IPS-18a (cell line): Measurements from ENCODE around the gene RYR3.

Source experiments
- H3K27ac ChIP-seq: one replicate; pipeline ENCODE4 v1.5.1; 2013; ENCODE audit warnings: low read length
- H3K27me3 ChIP-seq: one replicate; pipeline ENCODE4 v1.6.1; 2013; ENCODE audit warnings: mild to moderate bottlenecking, low read length; ENCODE audit not compliant: control insufficient read depth, insufficient read depth
- H3K36me3 ChIP-seq: one replicate; pipeline ENCODE4 v1.6.1; 2013; ENCODE audit warnings: low read depth, low read length; ENCODE audit not compliant: control insufficient read depth
- H3K4me1 ChIP-seq: one replicate; pipeline ENCODE4 v1.6.1; 2013; ENCODE audit warnings: low read depth, low read length; ENCODE audit not compliant: control insufficient read depth
- H3K4me3 ChIP-seq: one replicate; pipeline ENCODE4 v1.5.1; 2013; ENCODE audit warnings: low read length
- H3K9ac ChIP-seq: one replicate; pipeline ENCODE4 v1.6.1; 2013; ENCODE audit warnings: mild to moderate bottlenecking, low read length, moderate library complexity
- H3K9me3 ChIP-seq: one replicate; pipeline ENCODE4 v1.6.1; 2013; ENCODE audit warnings: low read depth, low read length; ENCODE audit not compliant: control insufficient read depth

Gene RYR3

GRCh38 chr15:33430577-33430976 lies 119.8 kb downstream of the RYR3 start:
- Histone ChIP-seq H3K4me3 (no peak overlapping the region), H3K27ac (no peak overlapping the region), H3K36me3 (no peaks in the 10 kb centered on the region), H3K9me3 (no peaks in the 10 kb centered on the region), H3K9ac (no peak overlapping the region), H3K4me1 (no peaks in the 10 kb centered on the region), H3K27me3 (no peaks in the 10 kb centered on the region)

- no peaks in the 10 kb centered on the region for H3K27me3 ChIP-seq
- H3K27ac ChIP-seq: no peak overlapping the region
- no peak overlapping the region for H3K4me3 ChIP-seq
- H3K36me3 ChIP-seq: no peaks in the 10 kb centered on the region
- no peaks in the 10 kb centered on the region for H3K9me3 ChIP-seq
- no peaks in the 10 kb centered on the region for H3K4me1 ChIP-seq
- H3K9ac ChIP-seq: no peak overlapping the region
Observed at GRCh38 chr15:33433821-33434220, 123.1 kb downstream of the RYR3 start.

GRCh38 chr15:33438396-33438795 lies 127.6 kb downstream of the RYR3 start:
- Histone ChIP-seq H3K27me3 (no peaks in the 10 kb centered on the region), H3K27ac (no peak overlapping the region), H3K36me3 (no peaks in the 10 kb centered on the region), H3K4me3 (no peak overlapping the region), H3K9ac (no peak overlapping the region), H3K4me1 (no peaks in the 10 kb centered on the region), H3K9me3 (no peaks in the 10 kb centered on the region)

DNA sequence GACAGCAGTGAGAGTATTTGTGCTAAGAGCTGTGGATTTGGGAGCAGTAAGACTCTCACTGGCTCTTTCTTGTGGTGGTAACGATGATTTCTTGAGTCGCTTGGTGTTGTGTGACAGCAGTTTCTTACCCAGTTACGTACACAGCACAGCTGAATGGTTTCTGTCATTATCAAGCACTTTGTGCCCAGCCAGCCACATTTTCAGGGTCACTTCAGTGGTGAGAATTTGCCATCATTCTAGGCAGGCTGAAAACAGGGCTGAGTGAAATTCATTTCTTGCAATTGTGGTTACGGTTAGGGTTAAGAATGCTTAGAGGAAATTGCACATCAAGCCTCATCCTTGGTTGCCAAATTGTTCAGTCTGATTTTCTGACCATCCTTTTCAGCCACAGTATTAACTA lies 130.1 kb downstream of the RYR3 start:
- no peak overlapping the region for H3K27ac ChIP-seq
- no peaks in the 10 kb centered on the region for H3K4me1 ChIP-seq
- no peaks in the 10 kb centered on the region for H3K36me3 ChIP-seq
- no peak overlapping the region for H3K4me3 ChIP-seq
- H3K9me3 ChIP-seq: no peaks in the 10 kb centered on the region
- H3K9ac ChIP-seq: no peak overlapping the region
- H3K27me3 ChIP-seq: no peaks in the 10 kb centered on the region

- no peak overlapping the region for H3K4me3 ChIP-seq
- no peaks in the 10 kb centered on the region for H3K36me3 ChIP-seq
- no peaks in the 10 kb centered on the region for H3K27me3 ChIP-seq
- no peaks in the 10 kb centered on the region for H3K4me1 ChIP-seq
- H3K9ac ChIP-seq: no peak overlapping the region
- H3K9me3 ChIP-seq: no peaks in the 10 kb centered on the region
- H3K27ac ChIP-seq: no peak overlapping the region
Observed at GRCh38 chr15:33442449-33442848, 131.7 kb downstream of the RYR3 start.

GRCh38 chr15:33443708-33444107 lies 132.9 kb downstream of the RYR3 start:
- no peak overlapping the region for H3K9ac ChIP-seq
- H3K27me3 ChIP-seq: no peaks in the 10 kb centered on the region
- H3K4me1 ChIP-seq: no peaks in the 10 kb centered on the region
- no peak overlapping the region for H3K27ac ChIP-seq
- H3K9me3 ChIP-seq: no peaks in the 10 kb centered on the region
- H3K4me3 ChIP-seq: no peak overlapping the region
- no peaks in the 10 kb centered on the region for H3K36me3 ChIP-seq

DNA sequence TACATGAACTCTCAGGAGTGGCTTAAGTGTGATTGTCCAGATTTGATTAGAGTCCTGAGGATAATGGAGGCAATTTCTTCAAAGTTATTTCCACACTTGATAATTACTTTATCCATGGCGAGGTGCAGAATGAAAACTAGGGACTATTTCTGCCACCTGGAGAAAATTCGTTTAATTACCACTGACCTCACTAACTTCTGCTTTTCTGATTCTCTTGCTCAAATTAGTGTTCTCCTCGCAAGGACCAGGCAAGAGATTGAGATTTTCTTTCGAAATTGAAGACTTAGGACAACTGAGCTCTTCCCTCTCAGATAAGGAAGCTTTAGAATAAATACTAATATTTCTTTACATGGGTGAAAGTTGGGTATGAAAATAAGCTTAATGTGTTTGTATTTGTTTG lies 135.2 kb downstream of the RYR3 start:
- no peaks in the 10 kb centered on the region for H3K27me3 ChIP-seq

GRCh38 chr15:33448151-33448550 lies 137.4 kb downstream of the RYR3 start:
- H3K36me3 ChIP-seq: no peaks in the 10 kb centered on the region
- no peak overlapping the region for H3K9ac ChIP-seq
- H3K9me3 ChIP-seq: no peaks in the 10 kb centered on the region
- no peak overlapping the region for H3K4me3 ChIP-seq
- no peak overlapping the region for H3K27ac ChIP-seq
- H3K27me3 ChIP-seq: no peaks in the 10 kb centered on the region
- no peaks in the 10 kb centered on the region for H3K4me1 ChIP-seq

More for the DNA sequence above, 135.2 kb downstream of the RYR3 start:
- Histone ChIP-seq H3K4me1 (no peaks in the 10 kb centered on the region), H3K36me3 (no peaks in the 10 kb centered on the region), H3K27ac (no peak overlapping the region), H3K9me3 (no peaks in the 10 kb centered on the region), H3K9ac (no peak overlapping the region), H3K4me3 (no peak overlapping the region)

DNA sequence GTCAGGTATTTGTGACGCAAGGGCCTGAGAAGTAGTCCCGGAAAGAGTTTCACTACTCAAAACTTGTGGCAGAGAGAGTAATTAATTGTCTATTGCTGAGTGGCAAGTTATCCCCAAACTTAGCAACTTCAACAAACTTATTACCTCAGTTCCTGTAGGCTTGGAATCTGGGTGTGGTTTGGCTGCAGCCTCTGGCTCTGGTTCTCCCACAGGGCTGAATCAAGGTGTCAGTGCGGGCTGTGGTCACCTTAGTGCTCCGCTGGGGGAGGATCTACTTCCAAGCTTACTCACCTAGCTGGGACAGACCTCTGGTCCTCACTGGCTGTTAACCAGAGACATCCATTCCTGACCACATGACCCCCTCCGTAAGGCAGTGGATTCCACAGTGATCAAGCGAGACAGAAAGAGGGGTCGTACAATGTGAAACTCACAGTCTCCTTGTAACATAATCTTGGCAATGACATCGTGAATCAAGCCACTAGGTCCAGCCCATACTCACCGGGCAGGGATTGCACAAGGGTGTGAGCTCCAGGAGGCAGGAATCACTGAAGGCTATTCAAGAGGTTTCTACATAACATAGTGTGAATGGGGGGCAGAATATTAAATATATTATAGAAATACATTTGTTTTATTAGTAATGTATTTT lies 138.3 kb downstream of the RYR3 start:
- Histone ChIP-seq H3K9me3 (no peaks in the 10 kb centered on the region), H3K27ac (no peak overlapping the region), H3K27me3 (no peaks in the 10 kb centered on the region), H3K9ac (no peak overlapping the region), H3K36me3 (no peaks in the 10 kb centered on the region), H3K4me1 (no peaks in the 10 kb centered on the region), H3K4me3 (no peak overlapping the region)

- Histone ChIP-seq H3K27ac (no peak overlapping the region), H3K9me3 (no peaks in the 10 kb centered on the region), H3K27me3 (no peaks in the 10 kb centered on the region), H3K9ac (no peak overlapping the region), H3K4me1 (no peaks in the 10 kb centered on the region), H3K36me3 (no peaks in the 10 kb centered on the region), H3K4me3 (no peak overlapping the region)
Observed at GRCh38 chr15:33449810-33450209, 139.0 kb downstream of the RYR3 start.

DNA sequence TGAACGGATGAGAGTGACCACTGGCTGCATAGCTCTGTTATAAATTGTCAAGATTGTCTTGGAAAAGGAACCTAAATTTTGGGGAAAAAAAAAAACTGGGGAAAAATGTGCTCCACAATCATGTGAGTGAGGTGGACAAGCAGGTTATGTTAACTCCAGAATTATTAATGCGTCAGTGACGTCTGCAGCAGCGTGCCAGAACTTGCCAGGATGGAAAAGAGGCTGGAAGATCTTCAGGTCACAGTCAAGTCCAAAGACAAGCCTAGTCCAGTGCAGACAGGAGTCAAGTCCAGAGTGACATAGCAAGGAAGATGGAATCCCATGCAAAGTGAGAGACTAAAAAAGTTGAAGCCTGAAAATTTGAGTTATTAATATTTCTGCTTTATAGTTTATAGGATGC lies 140.6 kb downstream of the RYR3 start:
- Histone ChIP-seq H3K36me3 (no peaks in the 10 kb centered on the region), H3K9ac (no peak overlapping the region), H3K9me3 (no peaks in the 10 kb centered on the region), H3K4me1 (peaks cover 3% of the 10 kb centered on the region), H3K27me3 (no peaks in the 10 kb centered on the region), H3K4me3 (no peak overlapping the region), H3K27ac (no peak overlapping the region)

DNA sequence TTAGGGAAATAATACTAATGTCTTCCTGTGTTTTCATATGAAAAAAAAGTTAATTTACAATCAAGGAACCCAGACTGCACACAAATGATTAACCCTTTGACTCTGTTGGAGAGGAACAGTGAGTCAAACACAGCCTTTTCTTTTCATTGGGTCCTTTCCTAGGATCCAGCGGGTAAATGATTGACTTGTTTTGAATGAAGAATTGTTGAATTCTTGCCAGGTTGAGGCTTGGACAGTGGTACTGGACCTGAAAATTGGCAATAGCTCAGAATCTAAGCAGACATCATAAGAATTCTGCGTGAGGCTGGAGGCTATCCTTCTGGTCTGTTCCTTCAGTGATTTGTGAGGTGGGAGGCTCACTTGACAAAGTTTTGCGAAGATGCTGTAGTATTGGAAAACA lies 143.0 kb downstream of the RYR3 start:
- Histone ChIP-seq H3K27ac (no peak overlapping the region), H3K4me1 (peaks cover 6% of the 10 kb centered on the region), H3K4me3 (no peak overlapping the region), H3K9me3 (no peaks in the 10 kb centered on the region), H3K9ac (no peak overlapping the region), H3K27me3 (no peaks in the 10 kb centered on the region), H3K36me3 (no peaks in the 10 kb centered on the region)
